Measurements from ENCODE around the gene HERC2.
"Not testable (repeated sequence)": the region's sequence is repeated elsewhere in the genome, so short reads cannot be mapped to it uniquely, and the experiment has no call there.

GRCh38 chr15:28152538-28152923 lies 169.4 kb downstream of the HERC2 start:
- not testable (repeated sequence) for TF ChIP-seq CTCF, EP300, POLR2A (IDR thresholded peaks at IDR 0.05)

All from tibial nerve (tissue), 4 donors.